Mesendoderm (in vitro differentiated cells): Measurements from ENCODE around the gene TMTC1.

Source experiments
- DNase-seq: peaks from one replicate; pipeline ENCODE4 v3.0.0; 2013
- H2AK5ac ChIP-seq: 2 replicates; pipeline ENCODE4 v1.6.1; 2013; ENCODE audit warnings: low read length, inconsistent platforms
- H2BK120ac ChIP-seq: 2 replicates; pipeline ENCODE4 v1.6.1; 2013; ENCODE audit warnings: low read depth, mild to moderate bottlenecking, low read length, moderate library complexity, mixed read lengths
- H2BK15ac ChIP-seq: replicated peaks from 2 replicates; pipeline ENCODE4 v1.6.1; 2013; ENCODE audit warnings: low read depth, mild to moderate bottlenecking, moderate library complexity
- H2BK5ac ChIP-seq: 2 replicates; pipeline ENCODE4 v1.6.1; 2013; ENCODE audit warnings: low read length, inconsistent platforms
- H3K18ac ChIP-seq: 2 replicates; pipeline ENCODE4 v1.6.1; 2013; ENCODE audit warnings: mild to moderate bottlenecking, low read length, mixed read lengths
- H3K23ac ChIP-seq: one replicate; pipeline ENCODE4 v1.6.1; 2013; ENCODE audit warnings: low read length
- H3K27ac ChIP-seq: 2 replicates; pipeline ENCODE4 v1.5.1; 2013; ENCODE audit warnings: low read depth, mild to moderate bottlenecking, inconsistent platforms, low read length, moderate library complexity
- H3K27me3 ChIP-seq: 2 replicates; pipeline ENCODE4 v1.6.1; 2013; ENCODE audit warnings: low read length, control low read depth, mild to moderate bottlenecking, inconsistent platforms; ENCODE audit not compliant: insufficient read depth, poor library complexity
- H3K36me3 ChIP-seq: 2 replicates; pipeline ENCODE4 v1.6.1; 2013; ENCODE audit warnings: low read length, inconsistent platforms; ENCODE audit not compliant: control insufficient read depth, insufficient read depth
- H3K4ac ChIP-seq: one replicate; pipeline ENCODE4 v1.6.1; 2013; ENCODE audit warnings: low read depth, mild to moderate bottlenecking, low read length, moderate library complexity
- H3K4me1 ChIP-seq: 2 replicates; pipeline ENCODE4 v1.6.1; 2013; ENCODE audit warnings: low read depth, low read length, inconsistent platforms; ENCODE audit not compliant: control insufficient read depth
- H3K4me2 ChIP-seq: 2 replicates; pipeline ENCODE4 v1.6.1; 2013; ENCODE audit warnings: low read length
- H3K4me3 ChIP-seq: 2 replicates; pipeline ENCODE4 v1.5.1; 2013; ENCODE audit warnings: mild to moderate bottlenecking, low read length
- H3K56ac ChIP-seq: one replicate; pipeline ENCODE4 v1.6.1; 2013; ENCODE audit warnings: low read length
- H3K79me1 ChIP-seq: 2 replicates; pipeline ENCODE4 v1.6.1; 2013; ENCODE audit warnings: low read length, inconsistent platforms
- H3K79me2 ChIP-seq: 2 replicates; pipeline ENCODE4 v1.6.1; 2013; ENCODE audit warnings: mild to moderate bottlenecking, low read length; ENCODE audit not compliant: control insufficient read depth, insufficient read depth
- H3K9ac ChIP-seq: 2 replicates; pipeline ENCODE4 v1.6.1; 2013; ENCODE audit warnings: low read length, inconsistent platforms
- H4K5ac ChIP-seq: one replicate; pipeline ENCODE4 v1.6.1; 2013; ENCODE audit warnings: low read length
- H4K8ac ChIP-seq: one replicate; pipeline ENCODE4 v1.6.1; 2013; ENCODE audit warnings: low read depth, mild to moderate bottlenecking, control low read depth, low read length, moderate library complexity
- WGBS: extraction: QIAGEN DNeasy Blood & Tissue Kit; methylation state at CpG from one replicate; pipeline ENCODE4 v1.1.7; 2013; ENCODE audit warnings: low lambda C conversion rate, missing lambda C conversion rate; ENCODE audit not compliant: insufficient coverage; ENCODE audit errors: extremely low coverage; 5-methylcytosine and 5-hydroxymethylcytosine counted together

TMTC1 gene

DNA sequence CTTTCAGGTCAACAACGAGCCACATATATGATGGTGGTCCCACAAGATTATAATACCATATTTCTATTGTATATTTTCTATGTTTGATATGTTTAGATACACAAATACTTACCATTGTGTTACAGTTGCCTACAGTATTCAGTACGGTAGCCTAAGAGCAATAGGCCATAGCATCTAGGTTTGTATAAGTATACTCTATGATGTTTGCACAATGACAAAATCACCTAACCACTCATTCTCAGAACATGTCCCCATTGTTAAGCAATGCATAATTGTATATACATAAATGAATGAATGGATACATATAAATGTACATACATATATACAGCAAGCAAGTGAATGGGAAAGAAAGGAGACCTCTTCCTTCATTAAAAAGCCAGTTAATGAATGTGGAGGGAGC is 23.8 kb downstream of the TMTC1 start:
- Histone ChIP-seq H2AK5ac (no peak overlapping the region), H3K9ac (no peak overlapping the region), H2BK15ac (no peak overlapping the region), H3K27ac (no peak overlapping the region), H3K23ac (no peak overlapping the region), H3K79me1 (no peaks in the 10 kb centered on the region), H3K79me2 (peaks cover 2% of the 10 kb centered on the region), H2BK120ac (no peak overlapping the region), H4K5ac (no peak overlapping the region), H3K4me1 (peaks cover 4% of the 10 kb centered on the region), H3K4me2 (no peak overlapping the region), H3K27me3 (no peaks in the 10 kb centered on the region), H3K4me3 (no peak overlapping the region), H3K18ac (no peak overlapping the region), H3K36me3 (no peaks in the 10 kb centered on the region), H4K8ac (no peak overlapping the region), H2BK5ac (no peak overlapping the region), H3K4ac (no peak overlapping the region), H3K56ac (no peak overlapping the region)
- DNase-seq, result no peak
- WGBS, result no CpG with 5 or more reads among the region's 2 CpGs

DNA sequence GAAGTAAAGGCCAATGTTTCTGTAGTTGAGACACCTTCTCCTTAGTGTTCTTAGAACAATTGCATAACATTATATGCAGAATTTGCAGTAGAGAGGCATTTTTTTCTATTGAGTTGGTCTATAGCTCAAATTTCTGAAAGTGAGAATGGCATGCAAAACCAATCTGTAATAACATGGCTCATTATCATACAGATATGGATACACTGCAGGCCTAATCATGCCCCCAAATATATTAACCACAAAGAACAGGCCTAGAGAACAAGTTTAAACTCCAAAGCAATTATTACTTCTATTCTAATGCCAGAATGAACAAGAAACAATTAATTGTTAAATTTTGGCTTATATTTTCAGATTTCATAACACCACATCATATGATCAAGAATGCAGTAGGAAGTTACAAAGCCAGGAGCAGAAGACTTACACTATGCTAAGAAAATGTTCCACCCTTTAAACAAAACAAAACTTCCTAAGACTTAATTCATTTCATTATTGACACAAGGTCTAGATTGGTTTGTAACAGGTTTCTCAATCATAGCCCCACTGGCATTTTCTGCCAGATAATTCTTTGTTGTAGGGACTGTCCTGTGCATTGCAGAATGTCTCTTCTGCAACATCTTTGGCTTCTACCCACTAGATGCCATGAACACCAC is 26.9 kb downstream of the TMTC1 start:
- H3K4ac ChIP-seq, result no peak overlapping the region
- no peak overlapping the region for H3K27ac ChIP-seq
- DNase-seq, result no peak
- no peak overlapping the region for H2BK120ac ChIP-seq
- no peak overlapping the region for H3K56ac ChIP-seq
- H3K36me3 ChIP-seq, result peaks cover 2% of the 10 kb centered on the region
- H4K5ac ChIP-seq, result no peak overlapping the region
- no peak overlapping the region for H3K18ac ChIP-seq
- H2BK5ac ChIP-seq, result no peak overlapping the region
- no peak overlapping the region for H2AK5ac ChIP-seq
- H2BK15ac ChIP-seq, result no peak overlapping the region
- H3K9ac ChIP-seq, result no peak overlapping the region
- H4K8ac ChIP-seq, result no peak overlapping the region
- H3K4me2 ChIP-seq, result no peak overlapping the region
- no peak overlapping the region for H3K23ac ChIP-seq
- H3K79me1 ChIP-seq, result no peaks in the 10 kb centered on the region
- peaks cover 8% of the 10 kb centered on the region for H3K4me1 ChIP-seq
- H3K27me3 ChIP-seq, result no peaks in the 10 kb centered on the region
- no peaks in the 10 kb centered on the region for H3K79me2 ChIP-seq
- no peak overlapping the region for H3K4me3 ChIP-seq

DNA sequence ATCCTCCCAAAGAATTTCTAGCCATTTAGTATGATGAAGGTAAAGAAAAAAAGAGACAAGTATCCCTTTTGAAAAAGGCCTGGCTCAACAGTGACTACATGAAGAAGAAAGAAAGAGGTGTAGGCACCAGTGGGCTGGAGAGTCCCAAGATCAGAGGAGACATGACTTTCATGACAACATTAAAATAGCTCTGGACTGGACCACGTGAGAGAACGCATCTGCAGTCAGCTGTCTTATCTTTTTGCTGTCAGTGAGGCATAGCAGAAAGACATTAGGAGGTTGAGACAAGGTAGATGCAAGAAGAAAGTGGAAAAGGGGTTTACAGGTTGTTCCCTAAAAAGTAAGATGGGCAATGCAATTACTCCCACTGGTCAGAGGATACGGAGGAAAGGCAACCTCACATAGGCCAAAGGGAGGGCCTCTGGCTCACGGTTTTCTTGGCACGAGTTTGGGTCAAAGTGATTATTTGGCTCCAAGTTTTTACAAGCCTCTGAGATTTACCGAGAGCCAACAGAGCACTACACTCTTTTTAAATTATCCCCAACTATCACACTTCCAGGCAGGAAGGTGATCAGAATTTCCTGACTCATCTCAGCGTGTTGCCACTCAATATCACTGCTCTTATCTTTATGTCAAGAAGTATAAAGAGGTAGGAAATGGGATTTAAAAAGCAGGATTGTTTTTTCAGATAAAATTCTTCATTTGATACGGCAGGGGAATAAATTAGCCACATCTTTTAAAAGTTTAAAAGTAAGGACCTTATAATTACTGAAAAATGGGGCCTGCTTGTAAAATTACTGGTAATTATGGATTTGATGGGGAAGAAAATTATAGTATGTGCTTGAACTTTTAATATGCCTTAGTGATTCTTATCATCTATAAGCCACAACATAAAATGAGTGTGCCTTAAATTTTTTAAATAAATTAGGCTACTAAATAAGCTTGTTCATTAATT is 29.2 kb downstream of the TMTC1 start:
- DNase-seq, result peak; percentile 76
- Histone ChIP-seq H3K23ac (no peak overlapping the region), H3K36me3 (peaks cover 2% of the 10 kb centered on the region), H3K27ac (peak overlapping the region; percentile 52), H3K27me3 (no peaks in the 10 kb centered on the region), H2BK120ac (no peak overlapping the region), H3K4me2 (no peak overlapping the region), H3K4me1 (peaks cover 19% of the 10 kb centered on the region), H4K8ac (no peak overlapping the region), H2BK15ac (no peak overlapping the region), H3K56ac (peak overlapping the region; percentile 54), H3K79me1 (no peaks in the 10 kb centered on the region), H3K18ac (peak overlapping the region; percentile 6), H3K4ac (no peak overlapping the region), H3K9ac (no peak overlapping the region), H3K79me2 (no peaks in the 10 kb centered on the region), H4K5ac (peak overlapping the region; percentile 17), H3K4me3 (no peak overlapping the region), H2AK5ac (peak overlapping the region; percentile 4), H2BK5ac (peak overlapping the region; percentile 47)
- no CpG with 5 or more reads among the region's 8 CpGs for WGBS

DNA sequence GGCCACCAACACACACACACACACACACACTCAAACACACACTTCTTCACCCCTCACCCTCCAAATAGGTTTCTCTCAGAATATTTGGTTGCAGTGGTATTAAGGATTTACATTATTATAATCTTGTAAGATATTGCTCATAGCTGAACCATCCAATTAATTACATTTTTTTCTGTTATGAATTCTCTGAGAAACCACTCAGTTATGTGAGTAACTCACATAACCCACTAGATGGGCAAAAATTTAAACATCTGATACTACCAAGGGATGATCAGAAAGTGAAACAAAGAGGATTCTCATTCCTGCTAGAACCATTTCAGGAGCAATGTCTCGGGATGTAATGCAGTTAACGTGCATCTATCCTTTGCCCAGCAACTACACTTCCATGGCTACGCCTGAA is 31.6 kb downstream of the TMTC1 start:
- H3K4me3 ChIP-seq, result no peak overlapping the region
- H3K4ac ChIP-seq, result no peak overlapping the region
- H3K23ac ChIP-seq, result no peak overlapping the region
- no peak overlapping the region for H2BK15ac ChIP-seq
- H3K4me1 ChIP-seq, result peaks cover 19% of the 10 kb centered on the region
- peaks cover 2% of the 10 kb centered on the region for H3K36me3 ChIP-seq
- H3K18ac ChIP-seq, result no peak overlapping the region
- no peak overlapping the region for H3K27ac ChIP-seq
- no peaks in the 10 kb centered on the region for H3K27me3 ChIP-seq
- no peak overlapping the region for H2BK5ac ChIP-seq
- no peak overlapping the region for H3K56ac ChIP-seq
- no peak overlapping the region for H2BK120ac ChIP-seq
- H4K5ac ChIP-seq, result no peak overlapping the region
- no peak overlapping the region for H4K8ac ChIP-seq
- WGBS, result no CpG with 5 or more reads among the region's 3 CpGs
- no peaks in the 10 kb centered on the region for H3K79me2 ChIP-seq
- H3K79me1 ChIP-seq, result no peaks in the 10 kb centered on the region
- H3K9ac ChIP-seq, result no peak overlapping the region
- H3K4me2 ChIP-seq, result no peak overlapping the region
- H2AK5ac ChIP-seq, result no peak overlapping the region
- no peak for DNase-seq

DNA sequence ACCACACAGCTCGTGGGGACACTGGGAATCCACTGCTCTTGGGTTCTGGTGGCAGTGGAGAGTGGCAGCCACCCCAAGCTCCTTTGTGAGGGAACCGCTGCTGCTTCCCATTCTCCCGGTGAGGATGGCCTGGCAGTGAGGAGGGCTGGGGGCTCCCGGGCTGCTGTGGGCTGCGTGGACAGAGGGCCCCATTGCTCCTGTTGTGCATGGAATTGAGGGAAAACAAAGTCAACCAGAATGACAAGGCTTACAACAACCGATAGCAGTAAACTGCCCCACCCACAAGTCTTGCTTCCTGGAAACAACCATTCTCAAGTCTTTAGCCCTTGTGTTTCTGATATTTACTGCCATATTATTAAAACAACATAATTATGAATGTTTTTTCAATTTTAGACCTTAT is 32.1 kb downstream of the TMTC1 start:
- peaks cover 2% of the 10 kb centered on the region for H3K36me3 ChIP-seq
- H2BK120ac ChIP-seq, result no peak overlapping the region
- no peak for DNase-seq
- no peak overlapping the region for H3K23ac ChIP-seq
- no peak overlapping the region for H4K8ac ChIP-seq
- no peak overlapping the region for H2BK15ac ChIP-seq
- no peaks in the 10 kb centered on the region for H3K79me1 ChIP-seq
- no CpG with 5 or more reads among the region's 6 CpGs for WGBS
- no peak overlapping the region for H3K18ac ChIP-seq
- no peaks in the 10 kb centered on the region for H3K79me2 ChIP-seq
- no peak overlapping the region for H3K4me3 ChIP-seq
- no peak overlapping the region for H3K4me2 ChIP-seq
- no peak overlapping the region for H3K9ac ChIP-seq
- no peak overlapping the region for H4K5ac ChIP-seq
- no peak overlapping the region for H2BK5ac ChIP-seq
- no peak overlapping the region for H3K4ac ChIP-seq
- peaks cover 19% of the 10 kb centered on the region for H3K4me1 ChIP-seq
- no peaks in the 10 kb centered on the region for H3K27me3 ChIP-seq
- H3K56ac ChIP-seq, result no peak overlapping the region
- no peak overlapping the region for H3K27ac ChIP-seq
- H2AK5ac ChIP-seq, result no peak overlapping the region
